Measurements from ENCODE around the gene LXN.

GRCh38 chr3:158678687-158679086, 6.2 kb upstream of the LXN start:
- TF ChIP-seq, protein P1, sequence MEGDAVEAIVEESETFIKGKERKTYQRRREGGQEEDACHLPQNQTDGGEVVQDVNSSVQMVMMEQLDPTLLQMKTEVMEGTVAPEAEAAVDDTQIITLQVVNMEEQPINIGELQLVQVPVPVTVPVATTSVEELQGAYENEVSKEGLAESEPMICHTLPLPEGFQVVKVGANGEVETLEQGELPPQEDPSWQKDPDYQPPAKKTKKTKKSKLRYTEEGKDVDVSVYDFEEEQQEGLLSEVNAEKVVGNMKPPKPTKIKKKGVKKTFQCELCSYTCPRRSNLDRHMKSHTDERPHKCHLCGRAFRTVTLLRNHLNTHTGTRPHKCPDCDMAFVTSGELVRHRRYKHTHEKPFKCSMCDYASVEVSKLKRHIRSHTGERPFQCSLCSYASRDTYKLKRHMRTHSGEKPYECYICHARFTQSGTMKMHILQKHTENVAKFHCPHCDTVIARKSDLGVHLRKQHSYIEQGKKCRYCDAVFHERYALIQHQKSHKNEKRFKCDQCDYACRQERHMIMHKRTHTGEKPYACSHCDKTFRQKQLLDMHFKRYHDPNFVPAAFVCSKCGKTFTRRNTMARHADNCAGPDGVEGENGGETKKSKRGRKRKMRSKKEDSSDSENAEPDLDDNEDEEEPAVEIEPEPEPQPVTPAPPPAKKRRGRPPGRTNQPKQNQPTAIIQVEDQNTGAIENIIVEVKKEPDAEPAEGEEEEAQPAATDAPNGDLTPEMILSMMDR (IDR thresholded peaks at IDR 0.05 in 4 of 5, conservative IDR thresholded peaks at IDR 0.05 in 1 of 5), result no peak
- TF ChIP-seq POLR2A (IDR thresholded peaks at IDR 0.05), result no peak

All from gastrocnemius medialis (tissue), 4 donors.